ENCODE measurements around the gene ZNF431. TPM values are rescaled to one million over a fixed set of nuclear protein-coding genes. Genes with fewer than 3 reads are reported as not detected.
"Not testable (repeated sequence)": the region's sequence is repeated elsewhere in the genome, so short reads cannot be mapped to it uniquely, and the experiment has no call there.

Gene ZNF431
- total and polyA plus RNA-seq, 7 donors: 3.8 to 17.4 (median 8.2) TPM

- H3K27ac ChIP-seq: no peak overlapping the region
- intact Hi-C loops (cut with DNase I): no loop called here
- H3K27me3 ChIP-seq (ENCODE audit: insufficient read depth in 3 of 3, low read length in 2 of 3): no peaks in the 10 kb centered on the region
- H3K36me3 ChIP-seq (ENCODE audit: insufficient read depth in 1 of 2, low read depth in 1 of 2): no peaks in the 10 kb centered on the region
- no peaks in the 10 kb centered on the region for H3K4me1 ChIP-seq
- H3K4me3 ChIP-seq: no peak overlapping the region
- ATAC-seq (no peak), DNase-seq (no peak)
- TF ChIP-seq CTCF (IDR thresholded peaks at IDR 0.05): no peak
- no peaks in the 10 kb centered on the region for H3K9me3 ChIP-seq
- WGBS, 3 donors: 28 to 39% (median 32%) methylated on average over 6 of the region's 6 CpGs
Observed at GRCh38 chr19:21210037-21210621, 68.3 kb downstream of the ZNF431 start.

- no peak for TF ChIP-seq CTCF (IDR thresholded peaks at IDR 0.05)
- Histone ChIP-seq H3K9me3 (no peaks in the 10 kb centered on the region), H3K4me1 (no peaks in the 10 kb centered on the region), H3K36me3 (ENCODE audit: insufficient read depth in 1 of 2, low read depth in 1 of 2) (no peaks in the 10 kb centered on the region), H3K27me3 (ENCODE audit: insufficient read depth in 3 of 3, low read length in 2 of 3) (no peaks in the 10 kb centered on the region), H3K27ac (no peak overlapping the region), H3K4me3 (no peak overlapping the region)
- intact Hi-C loops (cut with DNase I): no loop called here
- ATAC-seq: no peak
- DNase-seq: no peak
Observed at GRCh38 chr19:21221693-21222092, 79.9 kb downstream of the ZNF431 start.

GRCh38 chr19:21229938-21230337, 88.1 kb downstream of the ZNF431 start:
- H3K27ac ChIP-seq; H3K4me3 ChIP-seq; intact Hi-C loops (cut with DNase I); H3K4me1 ChIP-seq; H3K27me3 ChIP-seq (ENCODE audit: insufficient read depth in 3 of 3, low read length in 2 of 3); DNase-seq; H3K36me3 ChIP-seq (ENCODE audit: insufficient read depth in 1 of 2, low read depth in 1 of 2); H3K9me3 ChIP-seq; ATAC-seq: not testable (repeated sequence)
- 71 to 81% (median 79%) methylated on average over 3 of the region's 3 CpGs for WGBS, 3 donors

- Histone ChIP-seq H3K4me3 (no peak overlapping the region), H3K4me1 (no peaks in the 10 kb centered on the region), H3K36me3 (ENCODE audit: insufficient read depth in 1 of 2, low read depth in 1 of 2) (no peaks in the 10 kb centered on the region), H3K9me3 (peaks cover 9% of the 10 kb centered on the region), H3K27me3 (ENCODE audit: insufficient read depth in 3 of 3, low read length in 2 of 3) (no peaks in the 10 kb centered on the region), H3K27ac (no peak overlapping the region)
- intact Hi-C loops (cut with DNase I): no loop called here
- DNase-seq (no peak), ATAC-seq (no peak)
- TF ChIP-seq CTCF (IDR thresholded peaks at IDR 0.05): no peak
- 84 to 95% (median 86%) methylated on average over 2 of the region's 2 CpGs for WGBS, 3 donors
Observed at GRCh38 chr19:21233691-21234090, 91.9 kb downstream of the ZNF431 start.

- H3K4me1 ChIP-seq; H3K27me3 ChIP-seq (ENCODE audit: insufficient read depth in 3 of 3, low read length in 2 of 3); H3K4me3 ChIP-seq; DNase-seq; H3K9me3 ChIP-seq; intact Hi-C loops (cut with DNase I); ATAC-seq; H3K27ac ChIP-seq; H3K36me3 ChIP-seq (ENCODE audit: insufficient read depth in 1 of 2, low read depth in 1 of 2): not testable (repeated sequence)
- 90 to 94% (median 93%) methylated on average over 4 of the region's 4 CpGs for WGBS, 3 donors
Observed at GRCh38 chr19:21236751-21237150, 94.9 kb downstream of the ZNF431 start.

GRCh38 chr19:21238670-21239069, 96.8 kb downstream of the ZNF431 start:
- no peaks in the 10 kb centered on the region for H3K4me1 ChIP-seq
- H3K27ac ChIP-seq: no peak overlapping the region
- DNase-seq: no peak
- no peak overlapping the region for H3K4me3 ChIP-seq
- 80 to 88% (median 84%) methylated on average over 2 of the region's 2 CpGs for WGBS, 3 donors
- no peak for TF ChIP-seq CTCF (IDR thresholded peaks at IDR 0.05)
- no peaks in the 10 kb centered on the region for H3K9me3 ChIP-seq
- no peaks in the 10 kb centered on the region for H3K27me3 ChIP-seq (ENCODE audit: insufficient read depth in 3 of 3, low read length in 2 of 3)
- intact Hi-C loops (cut with DNase I): no loop called here
- ATAC-seq: no peak
- no peaks in the 10 kb centered on the region for H3K36me3 ChIP-seq (ENCODE audit: insufficient read depth in 1 of 2, low read depth in 1 of 2)

Data from psoas muscle (tissue), 8 donors.